Neural cell (in vitro differentiated cells): ENCODE data around the gene ADAMTS16. TPM values are rescaled to one million over a fixed set of nuclear protein-coding genes. Genes with fewer than 3 reads are reported as not detected.

Experiments used
- H2AFZ ChIP-seq: fragments of 200-600, 300-800 bp; sonication (generic), shearing (Covaris generic); 2 replicates; pipeline ENCODE4 v1.6.0; 2014; ENCODE audit warnings: low read depth, mild to moderate bottlenecking, antibody characterized with exemption, low read length, moderate library complexity
- H3F3A ChIP-seq: fragments of 200-600 bp; shearing (Covaris generic); 2 replicates; pipeline ENCODE4 v1.6.1; 2016; ENCODE audit warnings: mild to moderate bottlenecking, moderate library complexity, mixed read lengths, antibody characterized with exemption, low read length; ENCODE audit not compliant: insufficient read depth, poor library complexity, severe bottlenecking
- H3K27ac ChIP-seq: fragments of 200-600, 300-800 bp; sonication (generic), shearing (Covaris generic); 2 replicates; pipeline ENCODE4 v1.5.1; 2014; ENCODE audit warnings: mild to moderate bottlenecking, low read length, moderate library complexity
- H3K27me3 ChIP-seq: fragments of 300-800, 200-600 bp; sonication (generic), shearing (Covaris generic); 2 replicates; pipeline ENCODE4 v1.6.0; 2014; ENCODE audit warnings: mild to moderate bottlenecking, low read depth, low read length, moderate library complexity; ENCODE audit not compliant: insufficient read depth
- H3K36me3 ChIP-seq: fragments of 300-800, 200-600 bp; sonication (generic), shearing (Covaris generic); 2 replicates; pipeline ENCODE4 v1.5.1; 2014; ENCODE audit warnings: mild to moderate bottlenecking, antibody characterized with exemption, low read length, moderate library complexity; ENCODE audit not compliant: insufficient read depth
- H3K4me2 ChIP-seq: fragments of 300-800, 200-600 bp; sonication (generic), shearing (Covaris generic); 2 replicates; pipeline ENCODE4 v1.6.0; 2014; ENCODE audit warnings: mild to moderate bottlenecking, low read length
- H3K4me3 ChIP-seq: fragments of 300-800, 200-600 bp; sonication (generic), shearing (Covaris generic); 2 replicates; pipeline ENCODE4 v1.5.1; 2014; ENCODE audit warnings: mild to moderate bottlenecking, low read length, moderate library complexity
- H3K79me2 ChIP-seq: fragments of 200-600 bp; shearing (Covaris generic); replicated peaks from 2 replicates; pipeline ENCODE4 v1.6.0; 2014; ENCODE audit warnings: mild to moderate bottlenecking, low read length, moderate library complexity; ENCODE audit not compliant: insufficient read depth
- H3K9ac ChIP-seq: fragments of 300-800, 200-600 bp; sonication (generic), shearing (Covaris generic); 2 replicates; pipeline ENCODE4 v1.6.1; 2016; ENCODE audit warnings: mild to moderate bottlenecking, low read length, mixed read lengths
- H3K9me2 ChIP-seq: fragments of 200-600 bp; shearing (Covaris generic); 2 replicates; pipeline ENCODE4 v1.6.1; 2016; ENCODE audit warnings: mild to moderate bottlenecking, low read length, mixed read lengths; ENCODE audit not compliant: insufficient read depth
- H3K9me3 ChIP-seq: fragments of 200-600, 300-800 bp; sonication (generic), shearing (Covaris generic); 2 replicates; pipeline ENCODE4 v1.6.1; 2016; ENCODE audit warnings: mild to moderate bottlenecking, mixed run types, low read length, moderate library complexity, mixed read lengths
- H4K20me1 ChIP-seq: fragments of 200-600 bp; shearing (Covaris generic); 2 replicates; pipeline ENCODE4 v1.6.1; 2016; ENCODE audit warnings: mild to moderate bottlenecking, mixed run types; ENCODE audit not compliant: insufficient read depth
- CTCF ChIP-seq: fragments of 450-650 bp; IDR thresholded peaks from 2 replicates; pipeline ENCODE4 v1.5.1; 2014; ENCODE audit warnings: antibody characterized with exemption, mild to moderate bottlenecking, moderate library complexity; ENCODE audit not compliant: poor library complexity, severe bottlenecking
- EP300 ChIP-seq: fragments of 450-650 bp; conservative IDR thresholded peaks from 2 replicates; pipeline ENCODE4 v1.6.1; 2014; ENCODE audit warnings: antibody characterized with exemption, mild to moderate bottlenecking, moderate library complexity; ENCODE audit not compliant: poor library complexity, severe bottlenecking
- EZH2 ChIP-seq: fragments of 200-600, 300-800 bp; shearing (Covaris generic), sonication (generic); IDR thresholded peaks from 2 replicates; pipeline ENCODE4 v1.6.1; 2014; ENCODE audit warnings: antibody characterized with exemption, low read length, borderline replicate concordance, mild to moderate bottlenecking; ENCODE audit not compliant: insufficient read depth, poor library complexity, severe bottlenecking
- MXI1 ChIP-seq: fragments of 450-650 bp; conservative IDR thresholded peaks from 2 replicates; pipeline ENCODE4 v1.6.1; 2014; ENCODE audit warnings: antibody characterized with exemption, mild to moderate bottlenecking; ENCODE audit not compliant: poor library complexity, severe bottlenecking
- POLR2AphosphoS5 ChIP-seq: IDR thresholded peaks from 2 replicates; pipeline ENCODE4 v1.6.1; 2012
- RAD21 ChIP-seq: fragments of 450-650 bp; conservative IDR thresholded peaks from 2 replicates; pipeline ENCODE4 v1.6.1; 2014; ENCODE audit warnings: antibody characterized with exemption, mild to moderate bottlenecking, moderate library complexity
- REST ChIP-seq: IDR thresholded peaks from 2 replicates; pipeline ENCODE4 v1.6.1; 2012; ENCODE audit warnings: borderline replicate concordance
- SMC3 ChIP-seq: fragments of 450-650 bp; conservative IDR thresholded peaks from 2 replicates; pipeline ENCODE4 v1.6.1; 2014; ENCODE audit warnings: antibody characterized with exemption, mild to moderate bottlenecking, moderate library complexity; ENCODE audit not compliant: poor library complexity
- TAF1 ChIP-seq: IDR thresholded peaks from 2 replicates; pipeline ENCODE4 v1.6.1; 2012; ENCODE audit warnings: low read depth
- polyA plus RNA-seq: library from polyadenylated mRNA; depleted of rRNA; stranded (reverse); fragments of >200 nt; gene quantifications from 2 replicates; pipeline ENCODE4 v1.2.3, GENCODE V29; 2014

ADAMTS16 gene
- polyA plus RNA-seq, 1 donor from 2014 or later, result 1.3 TPM

GRCh38 chr5:5270958-5271785 is 131.0 kb downstream of the ADAMTS16 start:
- H4K20me1 ChIP-seq, result no peaks in the 10 kb centered on the region
- H2AFZ ChIP-seq, result no peak overlapping the region
- H3K9me3 ChIP-seq, result no peaks in the 10 kb centered on the region
- no peaks in the 10 kb centered on the region for H3K27me3 ChIP-seq
- H3K9me2 ChIP-seq, result no peaks in the 10 kb centered on the region
- H3F3A ChIP-seq, result no peaks in the 10 kb centered on the region
- H3K9ac ChIP-seq, result no peak overlapping the region
- no peak overlapping the region for H3K4me3 ChIP-seq
- no peak overlapping the region for H3K27ac ChIP-seq
- no peak overlapping the region for H3K4me2 ChIP-seq
- TF ChIP-seq REST (no peak), POLR2AphosphoS5 (no peak), SMC3 (no peak), CTCF (no peak), MXI1 (no peak), RAD21 (no peak), EP300 (no peak), TAF1 (no peak), EZH2 (no peak)
- H3K36me3 ChIP-seq, result no peaks in the 10 kb centered on the region
- H3K79me2 ChIP-seq, result no peaks in the 10 kb centered on the region

GRCh38 chr5:5271786-5272321 is 131.7 kb downstream of the ADAMTS16 start:
- Histone ChIP-seq H3K9me3 (no peaks in the 10 kb centered on the region), H3K4me3 (peak overlapping the region; percentile 17), H3K36me3 (no peaks in the 10 kb centered on the region), H3K27me3 (no peaks in the 10 kb centered on the region), H2AFZ (no peak overlapping the region), H3K79me2 (no peaks in the 10 kb centered on the region), H3K9me2 (no peaks in the 10 kb centered on the region), H3K9ac (no peak overlapping the region), H3F3A (no peaks in the 10 kb centered on the region), H3K27ac (no peak overlapping the region), H4K20me1 (no peaks in the 10 kb centered on the region), H3K4me2 (no peak overlapping the region)
- TF ChIP-seq POLR2AphosphoS5, result peak; percentile 45
- TF ChIP-seq REST, result no peak
